ENCODE measurements around the gene DPP9.

DPP9 gene

GRCh38 chr19:4723595-4724514 lies at the start of gene DPP9:
Gene DPP9 (minus strand): TSS chr19:4723842. CDS start chr19:4719906, 3,936 bp downstream.
- Histone ChIP-seq H3K27me3 (ENCODE audit: control insufficient read depth, insufficient read depth, low read length) (no peaks in the 10 kb centered on the region), H3K36me3 (ENCODE audit: control insufficient read depth, low read depth, low read length) (peaks cover 5% of the 10 kb centered on the region), H3K27ac (ENCODE audit: low read length) (no peak within 1 kb of the TSS), H3K9ac (ENCODE audit: low read length) (peak within 1 kb of the TSS; percentile 68), H3K9me3 (ENCODE audit: control insufficient read depth, low read depth, low read length) (no peaks in the 10 kb centered on the region), H3K4me3 (ENCODE audit: low read length) (peak within 1 kb of the TSS; percentile 97), H3K4me1 (ENCODE audit: control insufficient read depth, low read depth, low read length) (no peaks in the 10 kb centered on the region)

GRCh38 chr19:4773047-4773640 lies 49.5 kb upstream of the DPP9 start:
- no peaks in the 10 kb centered on the region for H3K4me1 ChIP-seq (ENCODE audit: control insufficient read depth, low read depth, low read length)
- no peak overlapping the region for H3K4me3 ChIP-seq (ENCODE audit: low read length)
- H3K9me3 ChIP-seq (ENCODE audit: control insufficient read depth, low read depth, low read length): no peaks in the 10 kb centered on the region
- H3K9ac ChIP-seq (ENCODE audit: low read length): no peak overlapping the region
- no peaks in the 10 kb centered on the region for H3K36me3 ChIP-seq (ENCODE audit: control insufficient read depth, low read depth, low read length)
- H3K27ac ChIP-seq (ENCODE audit: low read length): no peak overlapping the region
- H3K27me3 ChIP-seq (ENCODE audit: control insufficient read depth, insufficient read depth, low read length): peaks cover 12% of the 10 kb centered on the region

GRCh38 chr19:4772566-4772965 lies 48.9 kb upstream of the DPP9 start:
- no peak overlapping the region for H3K27ac ChIP-seq (ENCODE audit: low read length)
- H3K27me3 ChIP-seq (ENCODE audit: control insufficient read depth, insufficient read depth, low read length): peaks cover 12% of the 10 kb centered on the region
- H3K4me3 ChIP-seq (ENCODE audit: low read length): no peak overlapping the region
- H3K4me1 ChIP-seq (ENCODE audit: control insufficient read depth, low read depth, low read length): no peaks in the 10 kb centered on the region
- no peaks in the 10 kb centered on the region for H3K36me3 ChIP-seq (ENCODE audit: control insufficient read depth, low read depth, low read length)
- no peaks in the 10 kb centered on the region for H3K9me3 ChIP-seq (ENCODE audit: control insufficient read depth, low read depth, low read length)
- H3K9ac ChIP-seq (ENCODE audit: low read length): no peak overlapping the region

GRCh38 chr19:4768934-4769777 lies 45.5 kb upstream of the DPP9 start:
- Histone ChIP-seq H3K27me3 (ENCODE audit: control insufficient read depth, insufficient read depth, low read length) (peaks cover 12% of the 10 kb centered on the region), H3K4me3 (ENCODE audit: low read length) (peak overlapping the region; percentile 16), H3K9ac (ENCODE audit: low read length) (no peak overlapping the region), H3K36me3 (ENCODE audit: control insufficient read depth, low read depth, low read length) (no peaks in the 10 kb centered on the region), H3K4me1 (ENCODE audit: control insufficient read depth, low read depth, low read length) (no peaks in the 10 kb centered on the region), H3K27ac (ENCODE audit: low read length) (no peak overlapping the region), H3K9me3 (ENCODE audit: control insufficient read depth, low read depth, low read length) (no peaks in the 10 kb centered on the region)

GRCh38 chr19:4764393-4764660 lies 40.7 kb upstream of the DPP9 start:
- H3K4me3 ChIP-seq (ENCODE audit: low read length): no peak overlapping the region
- H3K4me1 ChIP-seq (ENCODE audit: control insufficient read depth, low read depth, low read length): peaks cover 3% of the 10 kb centered on the region
- H3K9me3 ChIP-seq (ENCODE audit: control insufficient read depth, low read depth, low read length): no peaks in the 10 kb centered on the region
- H3K27ac ChIP-seq (ENCODE audit: low read length): no peak overlapping the region
- no peaks in the 10 kb centered on the region for H3K36me3 ChIP-seq (ENCODE audit: control insufficient read depth, low read depth, low read length)
- H3K9ac ChIP-seq (ENCODE audit: low read length): no peak overlapping the region
- peaks cover 3% of the 10 kb centered on the region for H3K27me3 ChIP-seq (ENCODE audit: control insufficient read depth, insufficient read depth, low read length)

- H3K27ac ChIP-seq (ENCODE audit: low read length): no peak overlapping the region
- peaks cover 12% of the 10 kb centered on the region for H3K27me3 ChIP-seq (ENCODE audit: control insufficient read depth, insufficient read depth, low read length)
- H3K9ac ChIP-seq (ENCODE audit: low read length): no peak overlapping the region
- H3K36me3 ChIP-seq (ENCODE audit: control insufficient read depth, low read depth, low read length): no peaks in the 10 kb centered on the region
- H3K9me3 ChIP-seq (ENCODE audit: control insufficient read depth, low read depth, low read length): no peaks in the 10 kb centered on the region
- H3K4me1 ChIP-seq (ENCODE audit: control insufficient read depth, low read depth, low read length): peaks cover 3% of the 10 kb centered on the region
- H3K4me3 ChIP-seq (ENCODE audit: low read length): no peak overlapping the region
Measured at GRCh38 chr19:4763021-4763420, 39.4 kb upstream of the DPP9 start.

GRCh38 chr19:4760285-4760650 lies 36.6 kb upstream of the DPP9 start:
- H3K27me3 ChIP-seq (ENCODE audit: control insufficient read depth, insufficient read depth, low read length): peaks cover 12% of the 10 kb centered on the region
- no peaks in the 10 kb centered on the region for H3K9me3 ChIP-seq (ENCODE audit: control insufficient read depth, low read depth, low read length)
- H3K4me1 ChIP-seq (ENCODE audit: control insufficient read depth, low read depth, low read length): peaks cover 3% of the 10 kb centered on the region
- H3K27ac ChIP-seq (ENCODE audit: low read length): no peak overlapping the region
- peak overlapping the region; percentile 16 for H3K9ac ChIP-seq (ENCODE audit: low read length)
- H3K36me3 ChIP-seq (ENCODE audit: control insufficient read depth, low read depth, low read length): no peaks in the 10 kb centered on the region
- H3K4me3 ChIP-seq (ENCODE audit: low read length): peak overlapping the region; percentile 50

- peaks cover 12% of the 10 kb centered on the region for H3K27me3 ChIP-seq (ENCODE audit: control insufficient read depth, insufficient read depth, low read length)
- peaks cover 3% of the 10 kb centered on the region for H3K4me1 ChIP-seq (ENCODE audit: control insufficient read depth, low read depth, low read length)
- H3K36me3 ChIP-seq (ENCODE audit: control insufficient read depth, low read depth, low read length): no peaks in the 10 kb centered on the region
- H3K9ac ChIP-seq (ENCODE audit: low read length): peak overlapping the region; percentile 23
- H3K9me3 ChIP-seq (ENCODE audit: control insufficient read depth, low read depth, low read length): no peaks in the 10 kb centered on the region
- H3K27ac ChIP-seq (ENCODE audit: low read length): no peak overlapping the region
- peak overlapping the region; percentile 50 for H3K4me3 ChIP-seq (ENCODE audit: low read length)
Measured at GRCh38 chr19:4759388-4760284, 36.0 kb upstream of the DPP9 start.

- Histone ChIP-seq H3K9me3 (ENCODE audit: control insufficient read depth, low read depth, low read length) (no peaks in the 10 kb centered on the region), H3K27me3 (ENCODE audit: control insufficient read depth, insufficient read depth, low read length) (peaks cover 12% of the 10 kb centered on the region), H3K4me3 (ENCODE audit: low read length) (no peak overlapping the region), H3K36me3 (ENCODE audit: control insufficient read depth, low read depth, low read length) (no peaks in the 10 kb centered on the region), H3K9ac (ENCODE audit: low read length) (no peak overlapping the region), H3K27ac (ENCODE audit: low read length) (no peak overlapping the region), H3K4me1 (ENCODE audit: control insufficient read depth, low read depth, low read length) (peaks cover 3% of the 10 kb centered on the region)
Measured at GRCh38 chr19:4758659-4759058, 35.0 kb upstream of the DPP9 start.

- H3K27ac ChIP-seq (ENCODE audit: low read length): no peak overlapping the region
- no peaks in the 10 kb centered on the region for H3K9me3 ChIP-seq (ENCODE audit: control insufficient read depth, low read depth, low read length)
- H3K27me3 ChIP-seq (ENCODE audit: control insufficient read depth, insufficient read depth, low read length): peaks cover 12% of the 10 kb centered on the region
- H3K9ac ChIP-seq (ENCODE audit: low read length): no peak overlapping the region
- no peak overlapping the region for H3K4me3 ChIP-seq (ENCODE audit: low read length)
- H3K4me1 ChIP-seq (ENCODE audit: control insufficient read depth, low read depth, low read length): peaks cover 3% of the 10 kb centered on the region
- H3K36me3 ChIP-seq (ENCODE audit: control insufficient read depth, low read depth, low read length): no peaks in the 10 kb centered on the region
Measured at GRCh38 chr19:4758082-4758481, 34.4 kb upstream of the DPP9 start.

- no peak overlapping the region for H3K27ac ChIP-seq (ENCODE audit: low read length)
- H3K4me1 ChIP-seq (ENCODE audit: control insufficient read depth, low read depth, low read length): peaks cover 3% of the 10 kb centered on the region
- no peaks in the 10 kb centered on the region for H3K36me3 ChIP-seq (ENCODE audit: control insufficient read depth, low read depth, low read length)
- H3K9ac ChIP-seq (ENCODE audit: low read length): no peak overlapping the region
- no peaks in the 10 kb centered on the region for H3K9me3 ChIP-seq (ENCODE audit: control insufficient read depth, low read depth, low read length)
- no peak overlapping the region for H3K4me3 ChIP-seq (ENCODE audit: low read length)
- H3K27me3 ChIP-seq (ENCODE audit: control insufficient read depth, insufficient read depth, low read length): peaks cover 12% of the 10 kb centered on the region
Measured at GRCh38 chr19:4755459-4755858, 31.8 kb upstream of the DPP9 start.

Measured in iPS-18a (cell line).